GM19023 (cell line): ENCODE data around the gene PADI3.
"Not testable (repeated sequence)": the region's sequence is repeated elsewhere in the genome, so short reads cannot be mapped to it uniquely, and the experiment has no call there.

Source experiments
- ATAC-seq: cut with Tn5 transposase; IDR thresholded peaks from one replicate; pipeline ENCODE4 v1.9.1; 2021; ENCODE audit warnings: mild to moderate bottlenecking, moderate library complexity; ENCODE audit not compliant: unreplicated experiment

The PADI3 gene

GRCh38 chr1:17321857-17322390 lies 73.0 kb downstream of the PADI3 start:
- not testable (repeated sequence) for ATAC-seq

GRCh38 chr1:17328855-17329254 lies 80.0 kb downstream of the PADI3 start:
- no peak for ATAC-seq

- ATAC-seq: no peak
Observed at GRCh38 chr1:17329610-17330009, 80.7 kb downstream of the PADI3 start.

- no peak for ATAC-seq
Observed at GRCh38 chr1:17330856-17331255, 82.0 kb downstream of the PADI3 start.

GRCh38 chr1:17333081-17333480 lies 84.2 kb downstream of the PADI3 start:
- ATAC-seq: no peak
